Fibroblast of lung (primary cell): ENCODE measurements around the gene NRIP1.

Source experiments
- EZH2 ChIP-seq: IDR thresholded peaks from 2 replicates; pipeline ENCODE4 v1.5.1; 2012; ENCODE audit warnings: low read length, control low read depth, mild to moderate bottlenecking; ENCODE audit errors: missing control alignments
- TF ChIP-seq, protein P1 (sequence below), 2 donors: IDR thresholded peaks in 1 of 2; conservative IDR thresholded peaks in 1 of 2; 1 replicate in 1 of 2; 2 replicates in 1 of 2; pipeline ENCODE4 v1.5.1; 2011 to 2012; ENCODE audit warnings: low read length in 2 of 2, control low read depth in 1 of 2, inconsistent platforms in 1 of 2, low read depth in 1 of 2, mild to moderate bottlenecking in 1 of 2

DNA sequence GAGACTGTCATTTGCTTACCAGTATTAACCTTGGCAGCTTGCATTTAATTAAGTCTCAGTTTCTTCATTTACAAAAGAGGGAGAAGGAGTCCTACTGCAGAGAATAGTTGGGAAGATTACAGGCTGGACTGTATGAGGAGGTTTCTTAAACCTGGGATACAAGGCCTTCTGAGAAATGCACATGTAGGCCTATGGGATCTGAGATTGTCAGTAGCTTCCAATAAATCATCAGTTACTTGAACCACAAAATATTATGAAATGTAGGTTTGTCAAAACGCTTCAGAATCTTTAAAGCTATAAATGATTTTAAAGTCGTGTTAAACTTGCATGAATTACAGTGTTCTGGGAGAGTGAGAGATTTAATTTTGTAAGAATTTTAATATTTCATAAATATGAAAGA is 69.6 kb downstream of the NRIP1 start:
- TF ChIP-seq, protein P1, sequence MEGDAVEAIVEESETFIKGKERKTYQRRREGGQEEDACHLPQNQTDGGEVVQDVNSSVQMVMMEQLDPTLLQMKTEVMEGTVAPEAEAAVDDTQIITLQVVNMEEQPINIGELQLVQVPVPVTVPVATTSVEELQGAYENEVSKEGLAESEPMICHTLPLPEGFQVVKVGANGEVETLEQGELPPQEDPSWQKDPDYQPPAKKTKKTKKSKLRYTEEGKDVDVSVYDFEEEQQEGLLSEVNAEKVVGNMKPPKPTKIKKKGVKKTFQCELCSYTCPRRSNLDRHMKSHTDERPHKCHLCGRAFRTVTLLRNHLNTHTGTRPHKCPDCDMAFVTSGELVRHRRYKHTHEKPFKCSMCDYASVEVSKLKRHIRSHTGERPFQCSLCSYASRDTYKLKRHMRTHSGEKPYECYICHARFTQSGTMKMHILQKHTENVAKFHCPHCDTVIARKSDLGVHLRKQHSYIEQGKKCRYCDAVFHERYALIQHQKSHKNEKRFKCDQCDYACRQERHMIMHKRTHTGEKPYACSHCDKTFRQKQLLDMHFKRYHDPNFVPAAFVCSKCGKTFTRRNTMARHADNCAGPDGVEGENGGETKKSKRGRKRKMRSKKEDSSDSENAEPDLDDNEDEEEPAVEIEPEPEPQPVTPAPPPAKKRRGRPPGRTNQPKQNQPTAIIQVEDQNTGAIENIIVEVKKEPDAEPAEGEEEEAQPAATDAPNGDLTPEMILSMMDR (conservative IDR thresholded peaks at IDR 0.05 in 1 of 2, IDR thresholded peaks at IDR 0.05 in 1 of 2; ENCODE audit: low read depth in 1 of 2, low read length in 2 of 2): no peak
- no peak for TF ChIP-seq EZH2
